H1 (cell line): Measurements from ENCODE around the gene PPIL6. TPM values are rescaled to one million over a fixed set of nuclear protein-coding genes. Genes with fewer than 3 reads are reported as not detected.

Experiments used
- CTCF ChIA-PET: fragments of 300-600 bp; sonication (Branson Sonifier 250); formaldehyde crosslinking; loops from one replicate; lab custom pipeline; 2021; ENCODE audit not compliant: partially characterized antibody; lab: Charles Lee
- POLR2A ChIA-PET: fragments of 300-600 bp; sonication (Branson Sonifier 250); formaldehyde crosslinking; loops from one replicate; lab custom pipeline; 2021; ENCODE audit warnings: inconsistent platforms; ENCODE audit not compliant: partially characterized antibody; lab: Charles Lee
- DNase-seq, 2 experiments: peaks; one replicate each; pipeline versions ENCODE4 v3.0.0 to v3.0.0-alpha.2; 2010 to 2022; ENCODE audit warnings: low spot score in 2 of 2, low read depth in 1 of 2, mixed read lengths in 1 of 2
- FAIRE-seq: peaks from 2 replicates; lab custom pipeline; 2011; peaks lifted over from hg19 to GRCh38; lab: Jason Lieb, UNC
- H2AFZ ChIP-seq: 2 replicates; pipeline ENCODE4 v1.8.1; 2012; ENCODE audit warnings: low read length, inconsistent platforms
- H2AK5ac ChIP-seq: 2 replicates; pipeline ENCODE4 v1.6.1; 2013; ENCODE audit warnings: low read depth, low read length
- H2BK120ac ChIP-seq: replicated peaks from 2 replicates; pipeline ENCODE3; 2013; ENCODE audit warnings: low read depth, low read length, inconsistent platforms
- H2BK12ac ChIP-seq: 2 replicates; pipeline ENCODE4 v1.6.1; 2013; ENCODE audit warnings: low read depth, low read length
- H2BK15ac ChIP-seq: 2 replicates; pipeline ENCODE4 v1.6.1; 2013; ENCODE audit warnings: low read length
- H2BK20ac ChIP-seq: 2 replicates; pipeline ENCODE4 v1.6.1; 2013; ENCODE audit warnings: low read length
- H2BK5ac ChIP-seq: 2 replicates; pipeline ENCODE4 v1.6.1; 2013; ENCODE audit warnings: low read depth, low read length
- H3K14ac ChIP-seq: 2 replicates; pipeline ENCODE4 v1.6.1; 2013; ENCODE audit warnings: inconsistent platforms; ENCODE audit not compliant: insufficient read length
- H3K18ac ChIP-seq: 2 replicates; pipeline ENCODE4 v1.6.1; 2013; ENCODE audit warnings: low read length; ENCODE audit errors: extremely low read depth
- H3K23ac ChIP-seq: 2 replicates; pipeline ENCODE4 v1.6.1; 2013; ENCODE audit warnings: inconsistent platforms; ENCODE audit not compliant: insufficient read length
- H3K23me2 ChIP-seq: 2 replicates; pipeline ENCODE4 v1.6.1; 2013; ENCODE audit warnings: low read depth, low read length
- H3K27ac ChIP-seq: 2 replicates; pipeline ENCODE4 v1.6.1; 2011; ENCODE audit warnings: low read depth, low read length, inconsistent platforms
- H3K27me3 ChIP-seq, 4 experiments: replicated peaks in 1 of 4; 1 replicate in 1 of 4; 2 replicates in 3 of 4; pipeline versions ENCODE4 v1.6.1 to v1.8.1; 2011 to 2013; ENCODE audit warnings: low read length in 3 of 4, mild to moderate bottlenecking in 3 of 4, inconsistent platforms in 2 of 4, mixed read lengths in 2 of 4, moderate library complexity in 1 of 4; ENCODE audit not compliant: control insufficient read depth in 3 of 4, insufficient read depth in 3 of 4; ENCODE audit errors: extremely low read depth in 1 of 4
- H3K36me3 ChIP-seq, 4 experiments: 2 replicates each; pipeline versions ENCODE4 v1.6.1 to v1.8.1; 2011 to 2013; ENCODE audit warnings: mild to moderate bottlenecking in 4 of 4, low read length in 3 of 4, moderate library complexity in 2 of 4, control low read depth in 1 of 4, inconsistent platforms in 1 of 4; ENCODE audit not compliant: insufficient read depth in 4 of 4, control insufficient read depth in 2 of 4
- H3K4ac ChIP-seq: replicated peaks from 2 replicates; pipeline ENCODE3; 2013; ENCODE audit warnings: low read length, low read depth, mixed read lengths, inconsistent platforms; ENCODE audit not compliant: insufficient read length
- H3K4me1 ChIP-seq, 4 experiments: replicated peaks in 1 of 4; 1 replicate in 1 of 4; 2 replicates in 3 of 4; pipeline versions ENCODE4 v1.6.1 to v1.8.1; 2011 to 2013; ENCODE audit warnings: low read length in 3 of 4, inconsistent platforms in 2 of 4, mixed read lengths in 1 of 4; ENCODE audit not compliant: insufficient read depth in 4 of 4, control insufficient read depth in 3 of 4
- H3K4me2 ChIP-seq, 2 experiments: 2 replicates each; pipeline versions ENCODE4 v1.6.1 to v1.8.1; 2011 to 2013; ENCODE audit warnings: low read depth in 2 of 2, low read length in 2 of 2, control low read depth in 1 of 2, inconsistent platforms in 1 of 2, mild to moderate bottlenecking in 1 of 2; ENCODE audit not compliant: insufficient read depth in 1 of 2
- H3K4me3 ChIP-seq, 4 experiments: fragments of 200-600, 300-600 bp in 1 of 4; sonication (generic), shearing (Covaris generic), sonication (Bioruptor Twin) in 1 of 4; 2 replicates each; pipeline versions ENCODE4 v1.5.1 to v1.8.1; 2011 to 2016; ENCODE audit warnings: low read length in 4 of 4, low read depth in 3 of 4, control low read depth in 2 of 4, inconsistent platforms in 2 of 4, mild to moderate bottlenecking in 2 of 4, mixed read lengths in 1 of 4, moderate library complexity in 1 of 4; ENCODE audit not compliant: insufficient read depth in 2 of 4; ENCODE audit errors: extremely low read depth in 1 of 4
- H3K56ac ChIP-seq: replicated peaks from 2 replicates; pipeline ENCODE3; 2013; ENCODE audit warnings: low read depth, mild to moderate bottlenecking, mixed read lengths, low read length, inconsistent platforms; ENCODE audit not compliant: insufficient read length
- H3K79me1 ChIP-seq: 2 replicates; pipeline ENCODE4 v1.6.1; 2013; ENCODE audit warnings: low read depth, low read length, control low read depth
- H3K79me2 ChIP-seq, 2 experiments: 2 replicates each; pipeline versions ENCODE4 v1.6.1 to v1.8.1; 2012 to 2013; ENCODE audit warnings: low read length in 2 of 2, mild to moderate bottlenecking in 2 of 2, inconsistent platforms in 1 of 2; ENCODE audit not compliant: insufficient read depth in 2 of 2, control insufficient read depth in 1 of 2
- H3K9ac ChIP-seq, 4 experiments: replicated peaks in 1 of 4; 1 replicate in 1 of 4; 2 replicates in 3 of 4; pipeline versions ENCODE4 v1.6.1 to v1.8.1; 2011 to 2013; ENCODE audit warnings: low read depth in 3 of 4, low read length in 3 of 4, control low read depth in 2 of 4, mild to moderate bottlenecking in 2 of 4, moderate library complexity in 2 of 4, inconsistent platforms in 1 of 4; ENCODE audit errors: extremely low read depth in 1 of 4
- H3K9me3 ChIP-seq, 2 experiments: 2 replicates each; pipeline versions ENCODE4 v1.6.1 to v1.8.1; 2012 to 2013; ENCODE audit warnings: mild to moderate bottlenecking in 2 of 2, moderate library complexity in 2 of 2, control low read depth in 1 of 2, inconsistent platforms in 1 of 2, low read depth in 1 of 2, low read length in 1 of 2, mixed read lengths in 1 of 2; ENCODE audit not compliant: insufficient read depth in 2 of 2
- H4K20me1 ChIP-seq, 2 experiments: replicated peaks in 1 of 2; 2 replicates each; pipeline versions ENCODE3 to v1.8.1; 2011 to 2013; ENCODE audit warnings: inconsistent platforms in 2 of 2, low read length in 2 of 2, mild to moderate bottlenecking in 1 of 2; ENCODE audit not compliant: insufficient read depth in 2 of 2, control insufficient read depth in 1 of 2
- H4K5ac ChIP-seq: 2 replicates; pipeline ENCODE4 v1.6.1; 2013; ENCODE audit warnings: low read length, low read depth, mixed read lengths, inconsistent platforms; ENCODE audit not compliant: insufficient read length
- H4K8ac ChIP-seq: 2 replicates; pipeline ENCODE4 v1.8.0; 2013; ENCODE audit warnings: mild to moderate bottlenecking, moderate library complexity, low read length, inconsistent platforms; ENCODE audit not compliant: insufficient read depth; ENCODE audit errors: extremely low read depth
- H4K91ac ChIP-seq: replicated peaks from 2 replicates; pipeline ENCODE3; 2013; ENCODE audit warnings: low read length, mixed read lengths, inconsistent platforms; ENCODE audit not compliant: insufficient read length
- BCL11A ChIP-seq, 2 experiments: IDR thresholded peaks; one replicate each; pipeline ENCODE4 v1.6.1; 2011; ENCODE audit warnings: low read depth in 2 of 2, low read length in 2 of 2, mild to moderate bottlenecking in 2 of 2
- BRCA1 ChIP-seq: IDR thresholded peaks from 2 replicates; pipeline ENCODE4 v1.6.1; 2012; ENCODE audit warnings: low read depth, low read length, improper control_type of control experiment
- CREB1 ChIP-seq: IDR thresholded peaks from 2 replicates; pipeline ENCODE4 v1.6.1; 2012; ENCODE audit warnings: inconsistent platforms
- KDM4A ChIP-seq: IDR thresholded peaks from one replicate; pipeline ENCODE4 v1.7.1; 2012; ENCODE audit warnings: low read depth, mild to moderate bottlenecking, moderate library complexity, low read length, inconsistent platforms; ENCODE audit not compliant: severe bottlenecking
- POLR2AphosphoS5 ChIP-seq: IDR thresholded peaks from 2 replicates; pipeline ENCODE4 v1.6.1; 2011; ENCODE audit warnings: low read depth, low read length
- POU5F1 ChIP-seq: IDR thresholded peaks from 2 replicates; pipeline ENCODE4 v1.6.1; 2011; ENCODE audit warnings: low read depth, mild to moderate bottlenecking, low read length, moderate library complexity
- RNF2 ChIP-seq: fragments of 200-900, 300-1000 bp; sonication (generic); IDR thresholded peaks from 2 replicates; pipeline ENCODE4 v1.7.1; 2016; ENCODE audit warnings: borderline replicate concordance, low read depth, mild to moderate bottlenecking, antibody characterized with exemption, low read length; ENCODE audit not compliant: poor library complexity, severe bottlenecking; ENCODE audit errors: missing control alignments
- SIN3A ChIP-seq, 2 experiments: IDR thresholded peaks in 1 of 2; conservative IDR thresholded peaks in 1 of 2; 2 replicates each; pipeline ENCODE4 v1.6.1; 2011 to 2012; ENCODE audit warnings: low read length in 2 of 2, improper control_type of control experiment in 1 of 2, low read depth in 1 of 2, mild to moderate bottlenecking in 1 of 2
- SIX5 ChIP-seq: IDR thresholded peaks from 2 replicates; pipeline ENCODE4 v1.6.1; 2011; ENCODE audit warnings: mild to moderate bottlenecking, low read depth, low read length
- USF2 ChIP-seq: IDR thresholded peaks from 2 replicates; pipeline ENCODE4 v1.6.1; 2011; ENCODE audit warnings: low read length, improper control_type of control experiment
- WGBS, 2 experiments: shearing (Covaris generic) in 1 of 2; methylation state at CpG; one replicate each; pipeline versions ENCODE4 v1.1.6 to v1.1.7; 2013 to 2015; ENCODE audit warnings: low lambda C conversion rate in 2 of 2, mixed read lengths in 2 of 2, inconsistent platforms in 1 of 2, low coverage in 1 of 2, missing lambda C conversion rate in 1 of 2; ENCODE audit not compliant: insufficient replicate concordance in 2 of 2, insufficient coverage in 1 of 2, insufficient read length in 1 of 2; ENCODE audit errors: extremely low coverage in 1 of 2, missing lambda C conversion rate in 1 of 2; 5-methylcytosine and 5-hydroxymethylcytosine counted together
- polyA plus RNA-seq, 7 experiments: library from polyadenylated mRNA; depleted of rRNA in 3 of 7; stranded (reverse) in 5 of 7; unstranded in 2 of 7; fragments of >200 nt in 5 of 7; fragments of 200-250 nt in 2 of 7; gene quantifications; 1 replicate in 5 of 7; 2 replicates in 1 of 7; 4 replicates in 1 of 7; pipeline versions ENCODE4 v1.2.1 to v1.2.3, GENCODE V29; 2011 to 2013; ENCODE audit warnings: missing spikeins in 2 of 7, mixed read lengths in 2 of 7
- total RNA-seq: library from RNA; stranded (reverse); fragmentation: NEBNext Ultra II Directional; extraction: Animal tissue kit (Norgen Biotek cat#: 25700); gene quantifications from 2 replicates; pipeline ENCODE4 v1.2.1, GENCODE V29; 2021

Gene PPIL6
- total and polyA plus RNA-seq, 2 of the 8 experiments (the other 6 are each of a cell fraction or from before 2014, with no cell fraction given), result 0.42 to 1.3 TPM

- Histone ChIP-seq H4K5ac (no peak overlapping the region), H3K14ac (no peak overlapping the region), H3K79me1 (no peaks in the 10 kb centered on the region; the same call in 1 of the 2 replicates), H2BK15ac (no peak overlapping the region), H4K8ac (no peak overlapping the region), H4K20me1 (peaks cover 0 to 2% of the 10 kb centered on the region in 2 experiments), H2BK5ac (no peak overlapping the region), H2BK12ac (no peak overlapping the region), H3K27ac (no peak overlapping the region), H3K18ac (no peak overlapping the region), H4K91ac (no peak overlapping the region), H3K23ac (no peak overlapping the region), H3K36me3 (peaks cover 0 to 32% (median 11%) of the 10 kb centered on the region in 4 experiments; a peak in 7 of 8 replicates), H2BK20ac (no peak overlapping the region), H3K4me1 (peaks cover 4 to 16% (median 11%) of the 10 kb centered on the region in 4 experiments; a peak in 6 of 7 replicates), H3K79me2 (peaks cover 0 to 10% of the 10 kb centered on the region in 2 experiments; a peak in 2 of 4 replicates), H3K4me3 (no peak overlapping the region), H3K27me3 (no peaks in the 10 kb centered on the region), H3K4me2 (no peak overlapping the region), H2AK5ac (no peak overlapping the region), H2AFZ (no peak overlapping the region), H3K9ac (no peak overlapping the region), H3K4ac (no peak overlapping the region), H3K9me3 (peaks cover 0 to 5% of the 10 kb centered on the region in 2 experiments; a peak in 1 of 4 replicates), H2BK120ac (no peak overlapping the region), H3K56ac (no peak overlapping the region), H3K23me2 (peaks cover 8% of the 10 kb centered on the region)
- 88% methylated on average over 5 of the region's 5 CpGs; no CpG with 5 or more reads in 1 of the 2 experiments for WGBS, 2 experiments
- ChIA-PET POLR2A (interaction anchor here (0.6 to 2.3 kb wide), 4 partner anchors 11 to 45 kb away, joined by 3 to 11 read pairs (median 5); no protein-coding TSS in a partner anchor), CTCF (interaction anchor here (0.8 to 1.4 kb wide), 2 partner anchors 11 to 271 kb away, joined by 3 to 4 read pairs; no protein-coding TSS in a partner anchor)
- no peak for FAIRE-seq
- DNase-seq, result no peak
- TF ChIP-seq SIX5, result no peak
- no peak for TF ChIP-seq CREB1
- no peak for TF ChIP-seq BCL11A (IDR thresholded peaks at IDR 0.05; ENCODE audit: low read depth in 2 of 2, low read length in 2 of 2)
- TF ChIP-seq USF2, result no peak
- TF ChIP-seq BRCA1, result no peak
- TF ChIP-seq KDM4A, result no peak
- TF ChIP-seq POU5F1, result no peak
- no peak for TF ChIP-seq POLR2AphosphoS5
- TF ChIP-seq RNF2, result no peak
- no peak for TF ChIP-seq SIN3A (conservative IDR thresholded peaks at IDR 0.05 in 1 of 2, IDR thresholded peaks at IDR 0.05 in 1 of 2; ENCODE audit: low read depth in 1 of 2, low read length in 2 of 2)
These were observed 18.5 kb upstream of the PPIL6 start for GRCh38 chr6:109458774-109459531.
